ENCODE measurements around the gene NCSTN.

The NCSTN gene

GRCh38 chr1:160338580-160338979 lies 4.6 kb upstream of the NCSTN start:
- Histone ChIP-seq H3K27ac (no peak overlapping the region), H3K9ac (no peak overlapping the region), H3K4me3 (ENCODE audit: low read depth, low read length) (no peak overlapping the region), H3K36me3 (ENCODE audit: control insufficient read depth, insufficient read depth, low read length) (no peaks in the 10 kb centered on the region), H3K4me1 (peaks cover 2% of the 10 kb centered on the region), H3K27me3 (ENCODE audit: control insufficient read depth, insufficient read depth, low read length) (no peaks in the 10 kb centered on the region), H3K79me2 (peaks cover 8% of the 10 kb centered on the region), H3K4me2 (ENCODE audit: low read length) (no peak overlapping the region), H3K9me3 (ENCODE audit: control insufficient read depth, low read length) (no peaks in the 10 kb centered on the region), H2AFZ (no peak overlapping the region)
- no peak for TF ChIP-seq CTCF (IDR thresholded peaks at IDR 0.05)

GRCh38 chr1:160340146-160340545 lies 3.0 kb upstream of the NCSTN start:
- Histone ChIP-seq H3K4me1 (peaks cover 2% of the 10 kb centered on the region), H3K9ac (no peak overlapping the region), H3K4me2 (ENCODE audit: low read length) (no peak overlapping the region), H3K9me3 (ENCODE audit: control insufficient read depth, low read length) (no peaks in the 10 kb centered on the region), H3K36me3 (ENCODE audit: control insufficient read depth, insufficient read depth, low read length) (no peaks in the 10 kb centered on the region), H3K4me3 (ENCODE audit: low read depth, low read length) (no peak overlapping the region), H3K27ac (no peak overlapping the region), H3K79me2 (peaks cover 8% of the 10 kb centered on the region), H3K27me3 (ENCODE audit: control insufficient read depth, insufficient read depth, low read length) (no peaks in the 10 kb centered on the region), H2AFZ (no peak overlapping the region)
- TF ChIP-seq CTCF (IDR thresholded peaks at IDR 0.05), result no peak

GRCh38 chr1:160340866-160341265 lies 2.3 kb upstream of the NCSTN start:
- peaks cover 11% of the 10 kb centered on the region for H3K79me2 ChIP-seq
- H3K27me3 ChIP-seq (ENCODE audit: control insufficient read depth, insufficient read depth, low read length), result no peaks in the 10 kb centered on the region
- H3K4me2 ChIP-seq (ENCODE audit: low read length), result no peak overlapping the region
- no peak for TF ChIP-seq CTCF (IDR thresholded peaks at IDR 0.05)
- H3K9me3 ChIP-seq (ENCODE audit: control insufficient read depth, low read length), result no peaks in the 10 kb centered on the region
- no peak overlapping the region for H3K9ac ChIP-seq
- H3K27ac ChIP-seq, result no peak overlapping the region
- peaks cover 2% of the 10 kb centered on the region for H3K4me1 ChIP-seq
- no peak overlapping the region for H2AFZ ChIP-seq
- no peaks in the 10 kb centered on the region for H3K36me3 ChIP-seq (ENCODE audit: control insufficient read depth, insufficient read depth, low read length)
- peak overlapping the region; percentile 7 for H3K4me3 ChIP-seq (ENCODE audit: low read depth, low read length)

GRCh38 chr1:160342526-160342925 lies 657 bp upstream of the NCSTN start:
- H3K4me2 ChIP-seq (ENCODE audit: low read length), result peak overlapping the region; percentile 93
- no peaks in the 10 kb centered on the region for H3K27me3 ChIP-seq (ENCODE audit: control insufficient read depth, insufficient read depth, low read length)
- no peak overlapping the region for H3K9ac ChIP-seq
- no peak for TF ChIP-seq CTCF (IDR thresholded peaks at IDR 0.05)
- H3K9me3 ChIP-seq (ENCODE audit: control insufficient read depth, low read length), result no peaks in the 10 kb centered on the region
- peaks cover 11% of the 10 kb centered on the region for H3K79me2 ChIP-seq
- H3K4me3 ChIP-seq (ENCODE audit: low read depth, low read length), result peak overlapping the region; percentile 97
- no peaks in the 10 kb centered on the region for H3K36me3 ChIP-seq (ENCODE audit: control insufficient read depth, insufficient read depth, low read length)
- peak overlapping the region; percentile 75 for H3K27ac ChIP-seq
- H3K4me1 ChIP-seq, result peaks cover 2% of the 10 kb centered on the region
- peak overlapping the region; percentile 91 for H2AFZ ChIP-seq

- no peaks in the 10 kb centered on the region for H3K36me3 ChIP-seq (ENCODE audit: control insufficient read depth, insufficient read depth, low read length)
- no peaks in the 10 kb centered on the region for H3K27me3 ChIP-seq (ENCODE audit: control insufficient read depth, insufficient read depth, low read length)
- H3K4me2 ChIP-seq (ENCODE audit: low read length), result peak overlapping the region; percentile 93
- H3K79me2 ChIP-seq, result peaks cover 11% of the 10 kb centered on the region
- H3K4me3 ChIP-seq (ENCODE audit: low read depth, low read length), result peak overlapping the region; percentile 97
- H3K27ac ChIP-seq, result no peak overlapping the region
- H3K9ac ChIP-seq, result no peak overlapping the region
- TF ChIP-seq CTCF (IDR thresholded peaks at IDR 0.05), result no peak
- H2AFZ ChIP-seq, result peak overlapping the region; percentile 91
- peaks cover 2% of the 10 kb centered on the region for H3K4me1 ChIP-seq
- no peaks in the 10 kb centered on the region for H3K9me3 ChIP-seq (ENCODE audit: control insufficient read depth, low read length)
These were observed 1.1 kb downstream of the NCSTN start for GRCh38 chr1:160344241-160344640.
